WERI-Rb-1 (cell line): ENCODE data around the gene CCDC9.

Experiments used
- DNase-seq: peaks from one replicate; pipeline ENCODE4 v3.0.0-alpha.2; 2020
- H3K27ac ChIP-seq: fragments of 250-450 bp; sonication (Bioruptor Pico); 2 replicates; pipeline ENCODE4 v1.5.1; 2020; ENCODE audit warnings: mild to moderate bottlenecking, moderate library complexity
- H3K27me3 ChIP-seq: fragments of 250-450 bp; sonication (Bioruptor Pico); 2 replicates; pipeline ENCODE4 v1.5.1; 2021; ENCODE audit warnings: mild to moderate bottlenecking, low read depth, moderate library complexity; ENCODE audit not compliant: insufficient read depth, severe bottlenecking
- H3K36me3 ChIP-seq: fragments of 250-450 bp; sonication (Bioruptor Pico); 2 replicates; pipeline ENCODE4 v1.5.1; 2020; ENCODE audit warnings: mild to moderate bottlenecking, moderate library complexity
- H3K4me3 ChIP-seq: 2 replicates; pipeline ENCODE4 v1.5.1; 2011; ENCODE audit warnings: low read depth, mild to moderate bottlenecking, control low read depth, low read length
- H3K9me3 ChIP-seq: fragments of 250-450 bp; sonication (Bioruptor Pico); 2 replicates; pipeline ENCODE4 v1.5.1; 2021; ENCODE audit warnings: mild to moderate bottlenecking, moderate library complexity; ENCODE audit not compliant: severe bottlenecking
- CTCF ChIP-seq: IDR thresholded peaks from 2 replicates; pipeline ENCODE4 v1.5.1; 2011; ENCODE audit warnings: low read depth, mild to moderate bottlenecking, control low read depth, inconsistent platforms, low read length

The CCDC9 gene

DNA sequence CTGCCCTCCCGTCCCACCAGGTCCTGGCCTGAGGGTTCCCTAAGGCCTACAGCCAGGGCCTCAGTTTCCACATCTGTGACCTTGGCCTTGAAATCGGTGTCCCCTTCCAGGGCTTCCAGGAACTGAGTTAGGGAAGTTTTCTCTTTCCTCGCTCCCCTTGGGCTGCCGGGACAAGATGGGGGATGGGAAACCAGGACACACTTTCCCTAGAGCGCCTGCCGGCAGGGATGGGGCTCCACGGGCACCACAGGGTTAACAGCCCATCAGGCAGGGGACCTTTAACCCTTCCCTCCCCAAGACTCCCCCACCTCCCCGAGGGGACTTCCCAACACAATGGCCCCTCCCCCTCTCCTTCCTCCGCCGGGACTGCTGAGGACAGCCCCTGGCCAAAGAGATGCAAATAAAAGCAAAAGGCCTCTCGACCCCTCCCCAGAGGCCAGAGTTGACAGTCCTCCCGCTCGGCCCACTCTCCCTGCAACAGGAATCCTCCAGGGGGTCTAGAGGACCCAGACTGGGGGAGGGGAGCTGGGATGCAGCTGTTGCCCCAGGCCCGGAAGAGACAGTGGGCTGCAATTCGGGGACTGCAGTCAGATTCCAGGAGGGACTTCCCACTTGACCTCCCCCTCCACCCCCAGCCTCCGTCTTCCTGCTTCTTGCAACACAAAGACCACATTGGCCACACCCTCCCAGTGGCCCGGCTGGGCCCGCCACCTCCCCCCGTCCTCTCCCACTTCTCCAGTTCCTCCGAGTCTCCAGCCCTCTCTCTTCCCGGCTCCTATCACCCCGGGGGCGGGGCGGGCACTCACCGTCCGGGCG is 28.8 kb upstream of the CCDC9 start:
- no peak for TF ChIP-seq CTCF
- Histone ChIP-seq H3K27me3 (no peaks in the 10 kb centered on the region), H3K36me3 (peaks cover 22% of the 10 kb centered on the region), H3K4me3 (peak overlapping the region; percentile 53), H3K27ac (peak overlapping the region; percentile 92), H3K9me3 (no peaks in the 10 kb centered on the region)
- DNase-seq, result peak; percentile 92

DNA sequence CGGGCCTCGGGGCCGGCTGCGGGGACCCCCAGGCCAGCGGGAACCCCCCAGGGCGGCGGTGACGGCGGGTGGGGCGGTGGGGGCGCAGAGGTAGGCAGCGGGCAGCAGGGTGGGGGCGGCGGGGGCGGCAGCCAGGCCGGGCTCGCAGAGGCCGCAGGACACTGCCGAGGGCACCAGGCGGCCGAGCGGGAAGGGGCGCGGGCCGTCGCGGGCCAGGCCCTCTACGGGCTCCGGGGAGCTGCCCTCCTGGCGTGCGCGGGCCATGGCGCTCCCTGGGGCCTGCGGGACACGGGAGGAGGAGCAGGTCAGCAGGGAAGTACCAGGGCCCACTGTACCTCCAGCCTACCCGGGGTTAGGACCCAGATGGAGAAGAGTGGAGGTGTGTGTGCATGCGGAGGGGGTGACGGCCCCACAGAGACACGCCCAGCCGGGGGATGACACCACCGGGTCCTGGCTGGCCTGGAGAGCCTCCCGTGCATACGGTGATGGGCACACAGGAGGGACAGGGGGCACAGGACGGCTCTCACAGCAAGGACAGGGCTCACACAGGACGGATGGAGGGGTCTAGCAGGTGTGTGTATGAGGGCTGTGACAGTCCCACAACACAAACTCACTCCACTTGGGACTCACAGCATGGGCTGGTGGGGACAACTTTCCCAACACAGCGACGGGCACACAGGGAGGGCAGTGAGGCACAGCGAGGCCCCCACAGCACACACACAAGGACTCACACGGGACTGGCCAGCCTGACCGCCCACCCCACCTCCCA is 28.0 kb upstream of the CCDC9 start:
- TF ChIP-seq CTCF, result no peak
- Histone ChIP-seq H3K27me3 (no peaks in the 10 kb centered on the region), H3K36me3 (peaks cover 20% of the 10 kb centered on the region), H3K9me3 (no peaks in the 10 kb centered on the region), H3K4me3 (peak overlapping the region; percentile 53), H3K27ac (peak overlapping the region; percentile 92)
- DNase-seq, result peak; percentile 73

GRCh38 chr19:47228937-47229675 is 27.2 kb upstream of the CCDC9 start:
- Histone ChIP-seq H3K4me3 (peak overlapping the region; percentile 80), H3K27me3 (no peaks in the 10 kb centered on the region), H3K36me3 (peaks cover 13% of the 10 kb centered on the region), H3K27ac (peak overlapping the region; percentile 92), H3K9me3 (no peaks in the 10 kb centered on the region)
- no peak for TF ChIP-seq CTCF
- no peak for DNase-seq

GRCh38 chr19:47229676-47230053 is 26.7 kb upstream of the CCDC9 start:
- H3K4me3 ChIP-seq, result peak overlapping the region; percentile 80
- no peak overlapping the region; the same call in 1 of the 2 replicates for H3K27ac ChIP-seq
- H3K36me3 ChIP-seq, result peaks cover 9% of the 10 kb centered on the region
- H3K27me3 ChIP-seq, result no peaks in the 10 kb centered on the region
- TF ChIP-seq CTCF, result no peak
- H3K9me3 ChIP-seq, result no peaks in the 10 kb centered on the region
- no peak for DNase-seq

GRCh38 chr19:47230054-47230920 is 26.0 kb upstream of the CCDC9 start:
- peak; percentile 62 for TF ChIP-seq CTCF
- peak overlapping the region; percentile 96 for H3K27ac ChIP-seq
- H3K36me3 ChIP-seq, result peaks cover 4% of the 10 kb centered on the region; the same call in 1 of the 2 replicates
- H3K27me3 ChIP-seq, result no peaks in the 10 kb centered on the region
- H3K4me3 ChIP-seq, result peak overlapping the region; percentile 89
- DNase-seq, result peak; percentile 70
- no peaks in the 10 kb centered on the region for H3K9me3 ChIP-seq
